ENCODE measurements around the gene CACNA2D2. TPM values are rescaled to one million over a fixed set of nuclear protein-coding genes. Genes with fewer than 3 reads are reported as not detected.

The CACNA2D2 gene
- polyA plus RNA-seq, 1 of the 3 experiments (the other 2 are of a cell fraction), result 1.1 TPM

GRCh38 chr3:50552598-50552997 is 49.2 kb upstream of the CACNA2D2 start (continued):
- TF ChIP-seq CTCF (IDR thresholded peaks at IDR 0.05), result no peak
- no peak for TF ChIP-seq IRF3 (IDR thresholded peaks at IDR 0.05; ENCODE audit: low read depth, low read length)
- TF ChIP-seq REST (IDR thresholded peaks at IDR 0.05; ENCODE audit: low read depth, low read length), result no peak
- no peak for TF ChIP-seq ELF1 (IDR thresholded peaks at IDR 0.05)
- TF ChIP-seq NRF1 (IDR thresholded peaks at IDR 0.05; ENCODE audit: low read depth, low read length), result no peak
- no peak for TF ChIP-seq EZH2phosphoT487 (IDR thresholded peaks at IDR 0.05; ENCODE audit: borderline replicate concordance, low read depth)

GRCh38 chr3:50551681-50552435 is 48.4 kb upstream of the CACNA2D2 start:
- Histone ChIP-seq H2AFZ (ENCODE audit: low read depth) (no peak overlapping the region), H3K4me2 (no peak overlapping the region), H3K79me2 (ENCODE audit: insufficient read depth) (no peaks in the 10 kb centered on the region), H3K4me3 (ENCODE audit: low read depth in 2 of 2, low read length in 1 of 2) (no peak overlapping the region), H3K9ac (no peak overlapping the region), H3K9me2 (no peaks in the 10 kb centered on the region), H3F3A (replicated peaks; ENCODE audit: insufficient read depth) (no peaks in the 10 kb centered on the region), H3K9me3 (no peaks in the 10 kb centered on the region), H4K20me1 (ENCODE audit: insufficient read depth) (no peaks in the 10 kb centered on the region), H3K36me3 (replicated peaks in 1 of 2; ENCODE audit: control insufficient read depth in 1 of 2, insufficient read depth in 2 of 2, low read length in 1 of 2) (no peaks in the 10 kb centered on the region), H3K27me3 (ENCODE audit: insufficient read depth) (no peaks in the 10 kb centered on the region), H3K4me1 (ENCODE audit: control insufficient read depth in 1 of 2, insufficient read depth in 2 of 2, low read depth in 1 of 2, low read length in 1 of 2) (peaks cover 0 to 37% of the 10 kb centered on the region in 2 experiments; a peak in 1 of 4 replicates), H3K27ac (ENCODE audit: low read depth in 2 of 2, low read length in 1 of 2) (no peak overlapping the region)
- POLR2A ChIA-PET, result no interaction called here
- no peak for DNase-seq
- WGBS (ENCODE audit: low lambda C conversion rate), result 58% methylated on average over 5 of the region's 7 CpGs
- TF ChIP-seq MAX (IDR thresholded peaks at IDR 0.05; ENCODE audit: low read depth), result no peak
- TF ChIP-seq CTCF (IDR thresholded peaks at IDR 0.05), result no peak
- TF ChIP-seq RCOR1 (IDR thresholded peaks at IDR 0.05; ENCODE audit: low read length), result no peak
- no peak for TF ChIP-seq RAD21 (IDR thresholded peaks at IDR 0.05; ENCODE audit: low read length)
- TF ChIP-seq GATA2 (CRISPR knock-in tag; IDR thresholded peaks at IDR 0.05), result no peak
- no peak for TF ChIP-seq RXRA (IDR thresholded peaks at IDR 0.05; ENCODE audit: borderline replicate concordance, low read depth)
- CTCF ChIA-PET, result interaction anchor here (1.2 to 22.6 kb wide), 12 partner anchors 9 to 253 kb away, joined by 3 to 499 read pairs (median 14); partner anchors contain the start of genes C3orf18 and ZMYND10

Data from SK-N-SH (cell line).